A549 (cell line): ENCODE data around the gene TNFAIP2. TPM values are rescaled to one million over a fixed set of nuclear protein-coding genes. Genes with fewer than 3 reads are reported as not detected.

Experiments
- ATAC-seq, 2 experiments: fragments of 200-7000 bp in 1 of 2; fragments of >200 bp in 1 of 2; cut with Nextera tagmentation in 1 of 2; cut with Tn5 transposase in 1 of 2; 3 replicates each; pipeline versions ENCODE4 v1.8.0 to v1.9.1; 2018 to 2020; ENCODE audit warnings: mild to moderate bottlenecking in 1 of 2, moderate library complexity in 1 of 2
- CTCF ChIA-PET: fragments of 300-600 bp; sonication (Branson Sonifier 250); formaldehyde crosslinking; extraction: SDS; loops from one replicate; lab custom pipeline; 2021; ENCODE audit warnings: antibody characterized with exemption, inconsistent platforms; lab: Yijun Ruan, JAX
- POLR2A ChIA-PET: fragments of 350-600 bp; formaldehyde crosslinking; extraction: SDS; loops from one replicate; lab custom pipeline; 2021; ENCODE audit warnings: antibody characterized with exemption, inconsistent platforms; lab: Yijun Ruan, JAX
- DNase-seq, 2 experiments: peaks; one replicate each; pipeline versions ENCODE4 v3.0.0 to v3.0.0-alpha.2; 2011 to 2016; ENCODE audit warnings: low read depth in 1 of 2, low spot score in 1 of 2
- FAIRE-seq: peaks from 2 replicates; lab custom pipeline; 2011; peaks lifted over from hg19 to GRCh38; lab: Jason Lieb, UNC
- H3K27ac ChIP-seq, 2 experiments: fragments of >200 bp; sonication (Bioruptor Twin); formaldehyde crosslinking; 3 replicates each; pipeline ENCODE4 v1.5.1; 2016 to 2017
- H3K4me1 ChIP-seq: fragments of >200 bp; sonication (Bioruptor Twin); formaldehyde crosslinking; 3 replicates; pipeline ENCODE4 v1.6.1; 2016
- H3K4me2 ChIP-seq: fragments of >200 bp; sonication (Bioruptor Twin); formaldehyde crosslinking; 3 replicates; pipeline ENCODE4 v1.6.1; 2016
- H3K4me3 ChIP-seq: fragments of >200 bp; sonication (Bioruptor Twin); formaldehyde crosslinking; 3 replicates; pipeline ENCODE4 v1.5.1; 2016
- H3K9me3 ChIP-seq: fragments of >200 bp; sonication (Bioruptor Twin); formaldehyde crosslinking; 3 replicates; pipeline ENCODE4 v1.6.1; 2016
- ATOH8 ChIP-seq: fragments of 250-450 bp; sonication (Bioruptor Pico); IDR thresholded peaks from 2 replicates; pipeline ENCODE4 v1.5.0; 2020; ENCODE audit warnings: low read depth, mild to moderate bottlenecking, moderate library complexity
- CBX2 ChIP-seq: fragments of 200-600 bp; sonication (generic); IDR thresholded peaks from 2 replicates; pipeline ENCODE4 v1.6.1; 2016; ENCODE audit warnings: low read depth, mild to moderate bottlenecking, borderline replicate concordance
- CBX8 ChIP-seq: fragments of 200-600 bp; sonication (generic); IDR thresholded peaks from 2 replicates; pipeline ENCODE4 v1.6.1; 2016
- CHD2 ChIP-seq: fragments of 150-350 bp; IDR thresholded peaks from 2 replicates; pipeline ENCODE4 v1.6.1; 2014; ENCODE audit warnings: low read length; ENCODE audit not compliant: partially characterized antibody
- CHD4 ChIP-seq: fragments of 200-600 bp; sonication (generic); IDR thresholded peaks from 2 replicates; pipeline ENCODE4 v1.6.1; 2016; ENCODE audit warnings: antibody characterized with exemption, mild to moderate bottlenecking, borderline replicate concordance
- CTCF ChIP-seq: fragments of >200 bp; sonication (Bioruptor Twin); formaldehyde crosslinking; IDR thresholded peaks from 3 replicates; pipeline ENCODE4 v1.5.1; 2016
- E2F6 ChIP-seq: IDR thresholded peaks from 2 replicates; pipeline ENCODE4 v1.6.1; 2012; ENCODE audit warnings: low read depth, borderline replicate concordance
- EHF ChIP-seq: fragments of 250-450 bp; sonication (Bioruptor Pico); IDR thresholded peaks from 2 replicates; pipeline ENCODE4 v1.5.0; 2020; ENCODE audit warnings: mild to moderate bottlenecking
- EHMT2 ChIP-seq: fragments of 200-600 bp; sonication (generic); IDR thresholded peaks from 2 replicates; pipeline ENCODE4 v1.6.1; 2016; ENCODE audit warnings: antibody characterized with exemption, low read depth, mild to moderate bottlenecking, moderate library complexity
- FOSB ChIP-seq: fragments of 250-450 bp; sonication (Bioruptor Pico); IDR thresholded peaks from 2 replicates; pipeline ENCODE4 v1.5.0; 2020; ENCODE audit warnings: mild to moderate bottlenecking, moderate library complexity
- FOSL2 ChIP-seq, 2 experiments: fragments of 450-650 bp in 1 of 2; fragments of >200 bp in 1 of 2; sonication (Bioruptor Twin) in 1 of 2; formaldehyde crosslinking; IDR thresholded peaks; 2 replicates each; pipeline versions ENCODE4 v1.5.0 to v1.6.1; 2016 to 2020; ENCODE audit warnings: mild to moderate bottlenecking in 1 of 2, moderate library complexity in 1 of 2
- FOXS1 ChIP-seq: fragments of 250-450 bp; sonication (Bioruptor Pico); IDR thresholded peaks from 2 replicates; pipeline ENCODE4 v1.5.0; 2020; ENCODE audit warnings: mild to moderate bottlenecking, moderate library complexity
- GATA3 ChIP-seq: IDR thresholded peaks from 2 replicates; pipeline ENCODE4 v1.6.1; 2012; ENCODE audit warnings: borderline replicate concordance
- HES2 ChIP-seq: fragments of >200 bp; sonication (Bioruptor Twin); formaldehyde crosslinking; IDR thresholded peaks from 2 replicates; pipeline ENCODE4 v1.6.1; 2016
- HEYL ChIP-seq: fragments of 250-450 bp; sonication (Bioruptor Pico); IDR thresholded peaks from 2 replicates; pipeline ENCODE4 v1.8.0; 2021; ENCODE audit warnings: mild to moderate bottlenecking, moderate library complexity
- HOXB5 ChIP-seq: fragments of 250-450 bp; sonication (Bioruptor Pico); IDR thresholded peaks from 2 replicates; pipeline ENCODE4 v1.5.0; 2020; ENCODE audit warnings: mild to moderate bottlenecking, moderate library complexity
- JUN ChIP-seq, 2 experiments: fragments of >200 bp; sonication (Bioruptor Twin); formaldehyde crosslinking; IDR thresholded peaks; 2 replicates in 1 of 2; 3 replicates in 1 of 2; pipeline ENCODE4 v1.6.1; 2016 to 2017
- JUNB ChIP-seq: fragments of >200 bp; sonication (Bioruptor Twin); formaldehyde crosslinking; IDR thresholded peaks from 2 replicates; pipeline ENCODE4 v1.6.1; 2016
- KDM1A ChIP-seq: fragments of 200-600 bp; sonication (generic); IDR thresholded peaks from 2 replicates; pipeline ENCODE4 v1.6.1; 2016; ENCODE audit warnings: low read depth, mild to moderate bottlenecking
- MAFK ChIP-seq: fragments of 450-650 bp; IDR thresholded peaks from 2 replicates; pipeline ENCODE4 v1.6.1; 2014; ENCODE audit not compliant: partially characterized antibody
- MYC ChIP-seq: IDR thresholded peaks from 2 replicates; pipeline ENCODE4 v1.6.1; 2012; ENCODE audit warnings: mild to moderate bottlenecking, inconsistent platforms, low read length, improper control_type of control experiment, borderline replicate concordance
- NFE2L2 ChIP-seq: fragments of 150-350 bp; conservative IDR thresholded peaks from 2 replicates; pipeline ENCODE4 v1.6.1; 2014; ENCODE audit warnings: low read length
- NPAS2 ChIP-seq: fragments of 250-450 bp; sonication (Bioruptor Pico); IDR thresholded peaks from 2 replicates; pipeline ENCODE4 v1.8.0; 2022; ENCODE audit warnings: mild to moderate bottlenecking, moderate library complexity, borderline replicate concordance
- NR3C1 ChIP-seq: fragments of >200 bp; sonication (Bioruptor Twin); formaldehyde crosslinking; IDR thresholded peaks from 3 replicates; pipeline ENCODE4 v1.6.1; 2017
- PBX3 ChIP-seq: IDR thresholded peaks from 2 replicates; pipeline ENCODE4 v1.6.1; 2012
- PHF8 ChIP-seq: fragments of 200-600 bp; sonication (generic); IDR thresholded peaks from 2 replicates; pipeline ENCODE4 v1.6.1; 2016; ENCODE audit warnings: low read depth, mild to moderate bottlenecking, antibody characterized with exemption, moderate library complexity, borderline replicate concordance
- POLR2AphosphoS2 ChIP-seq: conservative IDR thresholded peaks from 2 replicates; pipeline ENCODE4 v1.6.1; 2012; ENCODE audit warnings: low read length, improper control_type of control experiment, inconsistent platforms
- RAD21 ChIP-seq, 2 experiments: fragments of >200 bp in 1 of 2; sonication (Bioruptor Twin) in 1 of 2; formaldehyde crosslinking in 1 of 2; IDR thresholded peaks in 1 of 2; conservative IDR thresholded peaks in 1 of 2; 2 replicates in 1 of 2; 3 replicates in 1 of 2; pipeline ENCODE4 v1.6.1; 2012 to 2018; ENCODE audit warnings: inconsistent platforms in 1 of 2
- RARB ChIP-seq: fragments of 250-450 bp; sonication (Bioruptor Pico); IDR thresholded peaks from 2 replicates; pipeline ENCODE4 v1.8.0; 2021; ENCODE audit warnings: mild to moderate bottlenecking, moderate library complexity
- RFX5 ChIP-seq: fragments of 450-650 bp; IDR thresholded peaks from 2 replicates; pipeline ENCODE4 v1.7.1; 2014; ENCODE audit warnings: antibody characterized with exemption, mild to moderate bottlenecking, moderate library complexity
- RNF2 ChIP-seq: fragments of 200-600 bp; sonication (generic); IDR thresholded peaks from 2 replicates; pipeline ENCODE4 v1.6.1; 2016; ENCODE audit warnings: low read depth, mild to moderate bottlenecking, antibody characterized with exemption, moderate library complexity, borderline replicate concordance
- SREBF2 ChIP-seq: fragments of 450-650 bp; IDR thresholded peaks from 2 replicates; pipeline ENCODE4 v1.6.1; 2014; ENCODE audit warnings: mild to moderate bottlenecking, moderate library complexity
- ZNF302 ChIP-seq: fragments of 250-450 bp; sonication (Bioruptor Pico); IDR thresholded peaks from 2 replicates; pipeline ENCODE4 v1.9.0; 2021; ENCODE audit warnings: inconsistent platforms, mild to moderate bottlenecking, moderate library complexity
- ZSCAN20 ChIP-seq: fragments of 250-450 bp; sonication (Bioruptor Pico); IDR thresholded peaks from 2 replicates; pipeline ENCODE4 v1.8.0; 2022; ENCODE audit warnings: mild to moderate bottlenecking, moderate library complexity
- WGBS: methylation state at CpG from one replicate; pipeline ENCODE4 v1.1.6; 2017; ENCODE audit errors: missing lambda C conversion rate; 5-methylcytosine and 5-hydroxymethylcytosine counted together
- polyA plus RNA-seq, 4 experiments: library from polyadenylated mRNA; depleted of rRNA in 3 of 4; stranded (reverse); fragments of >200 nt; fragmentation: RNase III in 1 of 4; extraction: RNeasy Plus Mini Kit Qiagen cat#74134 plus additional on column Dnase treatment in 1 of 4; gene quantifications; 2 replicates in 3 of 4; 3 replicates in 1 of 4; pipeline ENCODE4 v1.2.3, GENCODE V29; 2011 to 2017
- TF ChIP-seq, protein P1 (sequence below): IDR thresholded peaks from 2 replicates; pipeline ENCODE4 v1.6.1; 2012

The TNFAIP2 gene
- polyA plus RNA-seq, 2 of the 4 experiments (the other 2 are of a cell fraction) = 222 to 254 TPM

GRCh38 chr14:103109535-103110441 lies 13.5 kb upstream of the TNFAIP2 start:
- CTCF ChIA-PET = interaction anchor here (0.8 to 3.7 kb wide), 12 partner anchors 8 to 183 kb away, joined by 3 to 16 read pairs (median 4); partner anchors contain the start of gene TNFAIP2
- TF ChIP-seq MYC (0 out of 2 replicates have a peak, but pooled peaks have one; percentile 27), CHD4 (no peak), PBX3 (peak; percentile 57; the same call in 1 of the 2 replicates), CHD2 (peak; percentile 20), CBX2 (no peak), KDM1A (no peak), FOSL2 (IDR thresholded peaks at IDR 0.05) (peak; percentile 71), FOSL2 (CRISPR knock-in tag; IDR thresholded peaks at IDR 0.05) (peak; percentile 94), PHF8 (no peak), POLR2AphosphoS2 (no peak), EHMT2 (no peak), RARB (CRISPR knock-in tag) (peak; percentile 64; the same call in 1 of the 2 replicates), E2F6 (peak; percentile 74; the same call in 1 of the 2 replicates), NFE2L2 (0 out of 2 replicates have a peak, but pooled peaks have one; percentile 4), FOSB (CRISPR knock-in tag) (no peak), CTCF (no peak), JUN (IDR thresholded peaks at IDR 0.05) (peak; percentile 36 to 64; a peak in 4 of 5 replicates), FOXS1 (CRISPR knock-in tag) (no peak), HOXB5 (CRISPR knock-in tag) (peak; percentile 75; the same call in 1 of the 2 replicates), ZSCAN20 (CRISPR knock-in tag) (0 out of 2 replicates have a peak, but pooled peaks have one; percentile 21), GATA3 (peak; percentile 72), MAFK (no peak), CBX8 (no peak), RAD21 (conservative IDR thresholded peaks at IDR 0.05 in 1 of 2, IDR thresholded peaks at IDR 0.05 in 1 of 2) (peak in 1 of 2 experiments; percentile 24; a peak in 2 of 5 replicates), HES2 (no peak), RFX5 (no peak), ZNF302 (peak; percentile 43; the same call in 1 of the 2 replicates), JUNB (peak; percentile 58; the same call in 1 of the 2 replicates), HEYL (CRISPR knock-in tag) (no peak), NR3C1 (no peak), RNF2 (no peak), EHF (CRISPR knock-in tag) (no peak; the same call in 1 of the 2 replicates), ATOH8 (CRISPR knock-in tag) (peak; percentile 84), SREBF2 (no peak), NPAS2 (CRISPR knock-in tag) (no peak; the same call in 1 of the 2 replicates)
- TF ChIP-seq, protein P1, sequence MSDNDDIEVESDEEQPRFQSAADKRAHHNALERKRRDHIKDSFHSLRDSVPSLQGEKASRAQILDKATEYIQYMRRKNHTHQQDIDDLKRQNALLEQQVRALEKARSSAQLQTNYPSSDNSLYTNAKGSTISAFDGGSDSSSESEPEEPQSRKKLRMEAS = peak; percentile 89

More at GRCh38 chr14:103109535-103110441, 13.5 kb upstream of the TNFAIP2 start:
- Histone ChIP-seq H3K27ac (peak overlapping the region; percentile 86 to 98), H3K4me2 (peak overlapping the region; percentile 85), H3K4me1 (peaks cover 89% of the 10 kb centered on the region), H3K9me3 (no peaks in the 10 kb centered on the region), H3K4me3 (peak overlapping the region; percentile 27; the same call in 2 of the 3 replicates)
- POLR2A ChIA-PET = interaction anchor here (0.6 to 2.3 kb wide), 5 partner anchors 9 to 224 kb away, joined by 3 to 11 read pairs (median 4); partner anchors contain the start of genes EIF5 and TNFAIP2
- peak in 1 of 2 experiments; percentile 91 for DNase-seq
- 16% methylated on average over 6 of the region's 32 CpGs for WGBS
- ATAC-seq = peak; percentile 40
- no peak for FAIRE-seq
